Stomach smooth muscle (tissue), 2 donors: ENCODE measurements around the gene NAALADL2.

Experiments
- H3K27ac ChIP-seq: one replicate; pipeline ENCODE4 v1.7.0; 2013; ENCODE audit warnings: mild to moderate bottlenecking, low read length, inconsistent platforms
- H3K27me3 ChIP-seq, 2 donors: one replicate each; pipeline ENCODE4 v1.7.0; 2013; ENCODE audit warnings: low read length in 2 of 2; ENCODE audit not compliant: insufficient read depth in 2 of 2, control insufficient read depth in 1 of 2
- H3K36me3 ChIP-seq, 2 donors: one replicate each; pipeline ENCODE4 v1.7.0; 2013; ENCODE audit warnings: low read length in 2 of 2; ENCODE audit not compliant: control insufficient read depth in 2 of 2, insufficient read depth in 2 of 2
- H3K4me1 ChIP-seq: one replicate; pipeline ENCODE4 v1.7.0; 2013; ENCODE audit warnings: low read length; ENCODE audit not compliant: control insufficient read depth, insufficient read depth
- H3K4me3 ChIP-seq, 2 donors: one replicate each; pipeline ENCODE4 v1.7.0; 2013; ENCODE audit warnings: low read length in 2 of 2
- H3K9ac ChIP-seq, 2 donors: one replicate each; pipeline ENCODE4 v1.7.0; 2013; ENCODE audit warnings: low read length in 2 of 2, mild to moderate bottlenecking in 1 of 2
- H3K9me3 ChIP-seq, 2 donors: one replicate each; pipeline ENCODE4 v1.7.0; 2013; ENCODE audit warnings: low read length in 2 of 2; ENCODE audit not compliant: control insufficient read depth in 2 of 2
- donor health status: healthy.
- donor health status: Pancreatic carcinoma.

The NAALADL2 gene

GRCh38 chr3:175020101-175020500 is 161.0 kb downstream of the NAALADL2 start:
- Histone ChIP-seq H3K4me1 (no peaks in the 10 kb centered on the region), H3K4me3 (no peak overlapping the region), H3K27ac (no peak overlapping the region), H3K9me3 (no peaks in the 10 kb centered on the region), H3K9ac (no peak overlapping the region), H3K27me3 (no peaks in the 10 kb centered on the region), H3K36me3 (no peaks in the 10 kb centered on the region)

GRCh38 chr3:175029828-175030227 is 170.7 kb downstream of the NAALADL2 start:
- H3K4me3 ChIP-seq, result no peak overlapping the region
- no peaks in the 10 kb centered on the region for H3K36me3 ChIP-seq

GRCh38 chr3:175039875-175040274 is 180.7 kb downstream of the NAALADL2 start:
- no peak overlapping the region for H3K4me3 ChIP-seq
- H3K4me1 ChIP-seq, result no peaks in the 10 kb centered on the region
- no peaks in the 10 kb centered on the region for H3K9me3 ChIP-seq
- no peak overlapping the region for H3K9ac ChIP-seq
- H3K36me3 ChIP-seq, result no peaks in the 10 kb centered on the region
- no peak overlapping the region for H3K27ac ChIP-seq
- H3K27me3 ChIP-seq, result no peaks in the 10 kb centered on the region

More at GRCh38 chr3:175029828-175030227, 170.7 kb downstream of the NAALADL2 start:
- Histone ChIP-seq H3K9ac (no peak overlapping the region), H3K4me1 (no peaks in the 10 kb centered on the region), H3K9me3 (no peaks in the 10 kb centered on the region), H3K27me3 (no peaks in the 10 kb centered on the region), H3K27ac (no peak overlapping the region)

GRCh38 chr3:175041369-175041768 is 182.2 kb downstream of the NAALADL2 start:
- H3K4me3 ChIP-seq, result no peak overlapping the region
- no peak overlapping the region for H3K9ac ChIP-seq
- no peak overlapping the region for H3K27ac ChIP-seq
- no peaks in the 10 kb centered on the region for H3K27me3 ChIP-seq
- H3K4me1 ChIP-seq, result no peaks in the 10 kb centered on the region
- H3K9me3 ChIP-seq, result no peaks in the 10 kb centered on the region
- no peaks in the 10 kb centered on the region for H3K36me3 ChIP-seq

GRCh38 chr3:175046601-175047000 is 187.5 kb downstream of the NAALADL2 start:
- Histone ChIP-seq H3K36me3 (no peaks in the 10 kb centered on the region), H3K27ac (no peak overlapping the region), H3K4me3 (no peak overlapping the region), H3K9ac (no peak overlapping the region), H3K9me3 (no peaks in the 10 kb centered on the region), H3K4me1 (no peaks in the 10 kb centered on the region), H3K27me3 (no peaks in the 10 kb centered on the region)

GRCh38 chr3:175047786-175048185 is 188.7 kb downstream of the NAALADL2 start:
- H3K36me3 ChIP-seq, result no peaks in the 10 kb centered on the region

GRCh38 chr3:175057401-175057800 is 198.3 kb downstream of the NAALADL2 start:
- no peak overlapping the region for H3K9ac ChIP-seq
- no peaks in the 10 kb centered on the region for H3K27me3 ChIP-seq
- peaks cover 0 to 4% of the 10 kb centered on the region in 2 donors for H3K9me3 ChIP-seq
- no peak overlapping the region for H3K4me3 ChIP-seq
- no peak overlapping the region for H3K27ac ChIP-seq
- H3K36me3 ChIP-seq, result no peaks in the 10 kb centered on the region
- no peaks in the 10 kb centered on the region for H3K4me1 ChIP-seq

More at GRCh38 chr3:175047786-175048185, 188.7 kb downstream of the NAALADL2 start:
- no peaks in the 10 kb centered on the region for H3K4me1 ChIP-seq
- H3K27ac ChIP-seq, result no peak overlapping the region
- peaks cover 0 to 2% of the 10 kb centered on the region in 2 donors for H3K9me3 ChIP-seq
- H3K9ac ChIP-seq, result no peak overlapping the region
- no peak overlapping the region for H3K4me3 ChIP-seq
- H3K27me3 ChIP-seq, result no peaks in the 10 kb centered on the region

GRCh38 chr3:175059788-175060187 is 200.7 kb downstream of the NAALADL2 start:
- Histone ChIP-seq H3K9ac (no peak overlapping the region), H3K4me3 (no peak overlapping the region), H3K4me1 (no peaks in the 10 kb centered on the region), H3K27ac (no peak overlapping the region), H3K9me3 (peaks cover 0 to 4% of the 10 kb centered on the region in 2 donors), H3K36me3 (no peaks in the 10 kb centered on the region), H3K27me3 (no peaks in the 10 kb centered on the region)

GRCh38 chr3:175065497-175065896 is 206.4 kb downstream of the NAALADL2 start:
- H3K9ac ChIP-seq, result no peak overlapping the region
- no peaks in the 10 kb centered on the region for H3K36me3 ChIP-seq
- H3K27me3 ChIP-seq, result no peaks in the 10 kb centered on the region
- H3K27ac ChIP-seq, result no peak overlapping the region
- H3K9me3 ChIP-seq, result no peaks in the 10 kb centered on the region
- no peaks in the 10 kb centered on the region for H3K4me1 ChIP-seq
- H3K4me3 ChIP-seq, result no peak overlapping the region

- H3K9ac ChIP-seq, result no peak overlapping the region
- no peaks in the 10 kb centered on the region for H3K27me3 ChIP-seq
- H3K4me3 ChIP-seq, result no peak overlapping the region
- H3K36me3 ChIP-seq, result no peaks in the 10 kb centered on the region
- H3K27ac ChIP-seq, result no peak overlapping the region
- H3K9me3 ChIP-seq, result no peaks in the 10 kb centered on the region
- no peaks in the 10 kb centered on the region for H3K4me1 ChIP-seq
Measured at GRCh38 chr3:175066617-175067415, 207.7 kb downstream of the NAALADL2 start.

GRCh38 chr3:175068587-175068986 is 209.5 kb downstream of the NAALADL2 start:
- no peak overlapping the region for H3K4me3 ChIP-seq
- H3K9me3 ChIP-seq, result no peaks in the 10 kb centered on the region
- no peaks in the 10 kb centered on the region for H3K4me1 ChIP-seq
- H3K27me3 ChIP-seq, result no peaks in the 10 kb centered on the region
- H3K36me3 ChIP-seq, result no peaks in the 10 kb centered on the region
- H3K9ac ChIP-seq, result no peak overlapping the region
- no peak overlapping the region for H3K27ac ChIP-seq
